Type B pancreatic cell (in vitro differentiated cells): ENCODE measurements around the gene AHRR. TPM values are rescaled to one million over a fixed set of nuclear protein-coding genes. Genes with fewer than 3 reads are reported as not detected.
A peak's percentile ranks its signal among the peaks of the same experiment; 100 is the strongest.
"Not testable (repeated sequence)": the region's sequence is repeated elsewhere in the genome, so short reads cannot be mapped to it uniquely, and the experiment has no call there.

Experiments used
- DNase-seq: peaks from one replicate; pipeline ENCODE4 v3.0.0; 2021; ENCODE audit warnings: mixed read lengths; ENCODE audit not compliant: unreplicated experiment; ENCODE audit errors: extremely low spot score
- H3K27ac Mint-ChIP-seq: 2 replicates; pipeline ENCODE4 v1.8.0; 2021; ENCODE audit warnings: mild to moderate bottlenecking, mixed read lengths
- H3K27me3 Mint-ChIP-seq: 2 replicates; pipeline ENCODE4 v1.8.0; 2021; ENCODE audit warnings: mixed read lengths
- H3K36me3 Mint-ChIP-seq: 2 replicates; pipeline ENCODE4 v1.8.0; 2021; ENCODE audit warnings: mixed read lengths
- H3K4me1 Mint-ChIP-seq: one replicate; pipeline ENCODE4 v1.8.0; 2021; ENCODE audit warnings: mixed read lengths; ENCODE audit not compliant: unreplicated experiment
- H3K4me3 Mint-ChIP-seq: 2 replicates; pipeline ENCODE4 v1.8.0; 2021; ENCODE audit warnings: mild to moderate bottlenecking, mixed read lengths
- H3K9me3 Mint-ChIP-seq: 2 replicates; pipeline ENCODE4 v1.8.0; 2021; ENCODE audit warnings: mixed read lengths
- total RNA-seq: library from RNA; stranded (reverse); gene quantifications from 2 replicates; pipeline ENCODE4 v1.2.1, GENCODE V29; 2021; ENCODE audit warnings: low replicate concordance
- TF ChIP-seq, protein P1 (sequence below): fragments of 200-600 bp; sonication (generic); conservative IDR thresholded peaks from 2 replicates; pipeline ENCODE4 v1.5.0; 2021; ENCODE audit warnings: antibody characterized with exemption, mild to moderate bottlenecking

The AHRR gene
- total RNA-seq, 1 donor from 2014 or later = 13.4 TPM

- Mint-ChIP-seq H3K27ac (no peak overlapping the region), H3K9me3 (peaks cover 3% of the 10 kb centered on the region), H3K4me3 (no peak overlapping the region), H3K4me1 (peaks cover 36% of the 10 kb centered on the region), H3K27me3 (no peaks in the 10 kb centered on the region), H3K36me3 (no peaks in the 10 kb centered on the region)
- DNase-seq = no peak
- TF ChIP-seq, protein P1, sequence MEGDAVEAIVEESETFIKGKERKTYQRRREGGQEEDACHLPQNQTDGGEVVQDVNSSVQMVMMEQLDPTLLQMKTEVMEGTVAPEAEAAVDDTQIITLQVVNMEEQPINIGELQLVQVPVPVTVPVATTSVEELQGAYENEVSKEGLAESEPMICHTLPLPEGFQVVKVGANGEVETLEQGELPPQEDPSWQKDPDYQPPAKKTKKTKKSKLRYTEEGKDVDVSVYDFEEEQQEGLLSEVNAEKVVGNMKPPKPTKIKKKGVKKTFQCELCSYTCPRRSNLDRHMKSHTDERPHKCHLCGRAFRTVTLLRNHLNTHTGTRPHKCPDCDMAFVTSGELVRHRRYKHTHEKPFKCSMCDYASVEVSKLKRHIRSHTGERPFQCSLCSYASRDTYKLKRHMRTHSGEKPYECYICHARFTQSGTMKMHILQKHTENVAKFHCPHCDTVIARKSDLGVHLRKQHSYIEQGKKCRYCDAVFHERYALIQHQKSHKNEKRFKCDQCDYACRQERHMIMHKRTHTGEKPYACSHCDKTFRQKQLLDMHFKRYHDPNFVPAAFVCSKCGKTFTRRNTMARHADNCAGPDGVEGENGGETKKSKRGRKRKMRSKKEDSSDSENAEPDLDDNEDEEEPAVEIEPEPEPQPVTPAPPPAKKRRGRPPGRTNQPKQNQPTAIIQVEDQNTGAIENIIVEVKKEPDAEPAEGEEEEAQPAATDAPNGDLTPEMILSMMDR = no peak
These were observed 89.5 kb downstream of the AHRR start for GRCh38 chr5:410911-411517.

GRCh38 chr5:411728-412127 lies 90.2 kb downstream of the AHRR start:
- no peak overlapping the region for H3K27ac Mint-ChIP-seq
- no peaks in the 10 kb centered on the region for H3K27me3 Mint-ChIP-seq
- DNase-seq = no peak
- H3K4me3 Mint-ChIP-seq = no peak overlapping the region
- peaks cover 32% of the 10 kb centered on the region for H3K4me1 Mint-ChIP-seq
- peaks cover 3% of the 10 kb centered on the region for H3K9me3 Mint-ChIP-seq
- TF ChIP-seq, protein P1 = no peak
- H3K36me3 Mint-ChIP-seq = no peaks in the 10 kb centered on the region

DNA sequence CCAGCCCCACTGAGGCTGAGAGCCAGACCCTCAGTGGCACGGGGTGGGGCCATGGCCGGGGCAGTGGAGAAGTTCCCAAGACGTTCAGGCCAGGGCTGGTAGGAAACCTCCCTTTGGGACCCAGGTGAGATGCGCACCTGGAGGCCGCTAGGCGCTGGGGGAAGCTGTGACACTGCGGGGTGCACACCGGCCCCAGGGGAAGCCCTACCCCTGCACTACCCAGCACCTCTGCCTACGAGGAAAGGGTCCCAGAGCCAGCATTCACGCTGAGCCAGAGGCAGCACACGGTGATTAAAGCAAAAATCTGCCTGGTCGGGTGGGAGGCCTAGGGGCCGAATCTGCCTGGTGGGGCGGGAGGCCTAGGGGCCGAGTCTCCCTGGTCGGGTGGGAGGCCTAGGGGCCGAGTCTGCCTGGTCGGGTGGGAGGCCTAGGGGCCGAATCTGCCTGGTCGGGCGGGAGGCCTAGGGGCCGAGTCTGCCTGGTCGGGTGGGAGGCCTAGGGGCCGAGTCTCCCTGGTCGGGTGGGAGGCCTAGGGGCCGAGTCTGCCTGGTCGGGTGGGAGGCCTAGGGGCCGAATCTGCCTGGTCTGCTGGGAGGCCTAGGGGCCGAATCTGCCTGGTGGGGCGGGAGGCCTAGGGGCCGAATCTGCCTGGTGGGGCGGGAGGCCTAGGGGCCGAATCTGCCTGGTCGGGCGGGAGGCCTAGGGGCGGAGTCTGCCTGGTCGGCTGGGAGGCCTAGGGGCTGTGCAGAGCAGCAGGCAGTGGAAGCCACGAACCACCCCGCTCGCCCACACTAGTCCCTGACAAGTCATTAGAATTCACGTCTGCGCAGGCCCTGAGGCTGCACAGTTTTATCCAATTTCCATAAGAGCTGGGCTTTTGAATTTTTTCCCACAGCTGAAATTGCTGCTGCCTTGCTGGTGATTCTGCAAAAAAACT lies 93.7 kb downstream of the AHRR start:
- Mint-ChIP-seq H3K4me1 (peaks cover 33% of the 10 kb centered on the region), H3K27ac (peak overlapping the region; percentile 41), H3K4me3 (peak overlapping the region; percentile 52)
- not testable (repeated sequence) for H3K36me3 Mint-ChIP-seq, DNase-seq, H3K27me3 Mint-ChIP-seq, H3K9me3 Mint-ChIP-seq

DNA sequence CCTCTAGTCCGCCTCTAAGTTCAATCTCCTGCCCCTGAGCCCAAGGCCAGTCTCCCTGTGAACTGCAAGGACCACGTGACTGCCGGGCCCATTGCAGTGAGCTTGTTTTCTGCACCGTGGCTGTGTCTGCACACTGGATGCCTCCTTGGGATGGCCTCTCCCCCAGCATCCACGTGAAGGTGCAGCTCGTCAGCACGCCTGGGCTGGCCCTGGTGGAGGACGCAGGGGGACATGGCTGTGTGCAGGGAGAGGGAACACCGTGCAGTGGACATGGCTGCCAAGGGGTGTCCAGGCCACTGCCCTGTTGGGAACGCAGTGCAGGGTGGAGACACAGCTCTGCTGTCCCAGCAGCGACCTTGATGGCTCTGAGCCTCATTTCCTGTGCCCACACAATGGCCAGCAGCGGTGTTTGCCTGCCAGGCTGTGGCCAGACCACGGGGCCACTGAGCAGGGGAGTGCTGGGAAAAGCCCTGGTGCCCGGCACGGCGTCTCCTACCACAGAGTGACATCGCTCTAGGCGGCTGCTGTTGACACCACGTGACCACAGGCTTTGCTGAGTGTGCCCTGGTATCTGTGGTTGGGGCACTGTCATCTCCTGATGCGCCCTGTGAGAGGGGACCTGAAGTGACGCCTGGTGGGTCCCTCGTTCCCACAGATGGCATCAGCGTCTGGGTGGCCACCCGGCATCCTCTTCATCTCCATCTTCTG lies 94.6 kb downstream of the AHRR start:
- TF ChIP-seq, protein P1 = no peak
- Mint-ChIP-seq H3K27ac (peak overlapping the region; percentile 41), H3K27me3 (no peaks in the 10 kb centered on the region), H3K9me3 (peaks cover 2% of the 10 kb centered on the region), H3K36me3 (no peaks in the 10 kb centered on the region), H3K4me3 (peak overlapping the region; percentile 52), H3K4me1 (peaks cover 33% of the 10 kb centered on the region)
- DNase-seq = no peak

- Mint-ChIP-seq H3K27ac (no peak overlapping the region), H3K27me3 (no peaks in the 10 kb centered on the region), H3K4me1 (peaks cover 33% of the 10 kb centered on the region), H3K9me3 (no peaks in the 10 kb centered on the region), H3K4me3 (no peak overlapping the region), H3K36me3 (no peaks in the 10 kb centered on the region)
- TF ChIP-seq, protein P1 = no peak
- DNase-seq = no peak
These were observed 95.1 kb downstream of the AHRR start for GRCh38 chr5:416636-416960.
